ENCODE results near the gene FGD6. TPM values are rescaled to one million over a fixed set of nuclear protein-coding genes. Genes with fewer than 3 reads are reported as not detected.

The FGD6 gene
- total and polyA plus RNA-seq, 2 experiments from 2014 or later: 10.4 to 17.2 TPM

GRCh38 chr12:95085612-95086011 lies 131.7 kb downstream of the FGD6 start:
- Histone ChIP-seq H3K4me2 (no peak overlapping the region), H3K36me3 (replicated peaks; ENCODE audit: insufficient read depth, low read depth) (no peaks in the 10 kb centered on the region), H3K4me1 (ENCODE audit: insufficient read depth) (no peaks in the 10 kb centered on the region), H3K9me3 (ENCODE audit: low read depth) (no peaks in the 10 kb centered on the region), H3K9me2 (replicated peaks; ENCODE audit: insufficient read depth) (no peaks in the 10 kb centered on the region), H4K20me1 (ENCODE audit: insufficient read depth, poor library complexity, severe bottlenecking) (no peaks in the 10 kb centered on the region), H3K27me3 (no peaks in the 10 kb centered on the region), H2AFZ (no peak overlapping the region), H3K4me3 (no peak overlapping the region), H3K79me2 (no peaks in the 10 kb centered on the region), H3K27ac (no peak overlapping the region)
- no peak for TF ChIP-seq EZH2 (IDR thresholded peaks at IDR 0.05; ENCODE audit: borderline replicate concordance)
- no peak for TF ChIP-seq EZH2phosphoT487 (IDR thresholded peaks at IDR 0.05; ENCODE audit: low read depth, severe bottlenecking, unreplicated experiment)
- TF ChIP-seq CTCF (IDR thresholded peaks at IDR 0.05; ENCODE audit: poor library complexity): no peak
- DNase-seq (ENCODE audit: low spot score): no peak

DNA sequence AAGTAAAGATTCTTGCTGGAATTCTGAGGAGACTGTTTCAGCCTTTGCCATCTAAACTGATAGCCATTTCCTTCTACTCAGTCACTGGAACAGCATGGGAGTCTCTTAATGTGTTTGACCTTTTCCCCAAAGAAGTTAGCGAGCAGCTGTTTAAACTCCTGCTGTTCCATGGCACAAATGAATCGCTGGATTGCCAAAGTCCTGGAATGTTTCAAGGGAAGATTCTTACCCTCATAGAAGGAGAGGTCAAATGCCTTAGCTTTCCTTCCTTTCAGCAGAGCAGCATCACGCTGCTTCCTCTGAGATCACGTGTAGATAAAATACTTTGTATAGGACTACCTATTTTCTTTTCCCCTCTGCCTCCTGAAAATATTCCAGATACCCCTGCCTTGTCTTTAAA lies 133.3 kb downstream of the FGD6 start:
- Histone ChIP-seq H3K4me1 (ENCODE audit: insufficient read depth) (no peaks in the 10 kb centered on the region), H3K9me3 (ENCODE audit: low read depth) (no peaks in the 10 kb centered on the region), H3K79me2 (no peaks in the 10 kb centered on the region), H3K36me3 (replicated peaks; ENCODE audit: insufficient read depth, low read depth) (no peaks in the 10 kb centered on the region), H3K27ac (peak overlapping the region; percentile 44), H3K4me3 (no peak overlapping the region), H3K9me2 (replicated peaks; ENCODE audit: insufficient read depth) (no peaks in the 10 kb centered on the region), H2AFZ (no peak overlapping the region), H3K27me3 (no peaks in the 10 kb centered on the region), H4K20me1 (ENCODE audit: insufficient read depth, poor library complexity, severe bottlenecking) (no peaks in the 10 kb centered on the region), H3K4me2 (peak overlapping the region; percentile 6)
- DNase-seq (ENCODE audit: low spot score): peak; percentile 30
- no peak for TF ChIP-seq EZH2phosphoT487 (IDR thresholded peaks at IDR 0.05; ENCODE audit: low read depth, severe bottlenecking, unreplicated experiment)
- TF ChIP-seq CTCF (IDR thresholded peaks at IDR 0.05; ENCODE audit: poor library complexity): no peak
- TF ChIP-seq EZH2 (IDR thresholded peaks at IDR 0.05; ENCODE audit: borderline replicate concordance): no peak
- 21% methylated on average over 4 of the region's 4 CpGs for WGBS (ENCODE audit: low lambda C conversion rate, missing lambda C conversion rate)

DNA sequence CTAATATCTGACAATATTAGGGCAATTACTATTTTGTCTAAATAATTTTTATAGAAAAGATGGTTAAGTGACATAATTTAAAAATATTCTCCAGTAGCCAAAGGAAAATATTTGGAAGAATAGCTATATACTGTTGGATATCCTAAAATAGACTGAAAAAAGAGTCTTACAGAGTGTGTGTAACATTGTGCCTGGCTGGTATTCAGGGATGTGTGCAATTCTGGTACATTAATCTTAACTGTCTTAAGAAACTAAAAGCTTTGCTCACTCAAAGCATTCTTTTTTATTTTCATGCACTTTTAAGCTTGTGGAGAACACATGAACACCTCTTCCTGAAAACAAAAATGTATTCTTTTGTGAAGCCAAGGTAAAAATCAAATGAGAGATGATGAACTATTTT lies 133.8 kb downstream of the FGD6 start:
- no peaks in the 10 kb centered on the region for H3K36me3 ChIP-seq (replicated peaks; ENCODE audit: insufficient read depth, low read depth)
- no peaks in the 10 kb centered on the region for H4K20me1 ChIP-seq (ENCODE audit: insufficient read depth, poor library complexity, severe bottlenecking)
- DNase-seq (ENCODE audit: low spot score): no peak
- peak overlapping the region; percentile 44 for H3K27ac ChIP-seq
- no peak overlapping the region for H2AFZ ChIP-seq
- no peak overlapping the region for H3K4me3 ChIP-seq
- H3K4me1 ChIP-seq (ENCODE audit: insufficient read depth): no peaks in the 10 kb centered on the region
- H3K9me2 ChIP-seq (replicated peaks; ENCODE audit: insufficient read depth): no peaks in the 10 kb centered on the region
- no peaks in the 10 kb centered on the region for H3K27me3 ChIP-seq
- TF ChIP-seq EZH2 (IDR thresholded peaks at IDR 0.05; ENCODE audit: borderline replicate concordance): no peak
- TF ChIP-seq EZH2phosphoT487 (IDR thresholded peaks at IDR 0.05; ENCODE audit: low read depth, severe bottlenecking, unreplicated experiment): no peak
- TF ChIP-seq CTCF (IDR thresholded peaks at IDR 0.05; ENCODE audit: poor library complexity): no peak
- H3K4me2 ChIP-seq: peak overlapping the region; percentile 6
- no peaks in the 10 kb centered on the region for H3K9me3 ChIP-seq (ENCODE audit: low read depth)
- H3K79me2 ChIP-seq: no peaks in the 10 kb centered on the region

- WGBS (ENCODE audit: low lambda C conversion rate, missing lambda C conversion rate): 92% methylated on average over 4 of the region's 4 CpGs
- no peaks in the 10 kb centered on the region for H3K36me3 ChIP-seq (replicated peaks; ENCODE audit: insufficient read depth, low read depth)
- DNase-seq (ENCODE audit: low spot score): no peak
- H3K9me2 ChIP-seq (replicated peaks; ENCODE audit: insufficient read depth): no peaks in the 10 kb centered on the region
- H3K27me3 ChIP-seq: no peaks in the 10 kb centered on the region
- H3K9me3 ChIP-seq (ENCODE audit: low read depth): no peaks in the 10 kb centered on the region
- no peak overlapping the region for H2AFZ ChIP-seq
- H3K4me1 ChIP-seq (ENCODE audit: insufficient read depth): no peaks in the 10 kb centered on the region
- no peak overlapping the region for H3K4me3 ChIP-seq
- H3K27ac ChIP-seq: no peak overlapping the region
- H3K4me2 ChIP-seq: no peak overlapping the region
- H4K20me1 ChIP-seq (ENCODE audit: insufficient read depth, poor library complexity, severe bottlenecking): no peaks in the 10 kb centered on the region
- TF ChIP-seq EZH2 (IDR thresholded peaks at IDR 0.05; ENCODE audit: borderline replicate concordance): no peak
- no peak for TF ChIP-seq CTCF (IDR thresholded peaks at IDR 0.05; ENCODE audit: poor library complexity)
- TF ChIP-seq EZH2phosphoT487 (IDR thresholded peaks at IDR 0.05; ENCODE audit: low read depth, severe bottlenecking, unreplicated experiment): no peak
- H3K79me2 ChIP-seq: no peaks in the 10 kb centered on the region
Measured at GRCh38 chr12:95077341-95077740, 139.9 kb downstream of the FGD6 start.
